Measurements from ENCODE around the gene TSFM.

DNA sequence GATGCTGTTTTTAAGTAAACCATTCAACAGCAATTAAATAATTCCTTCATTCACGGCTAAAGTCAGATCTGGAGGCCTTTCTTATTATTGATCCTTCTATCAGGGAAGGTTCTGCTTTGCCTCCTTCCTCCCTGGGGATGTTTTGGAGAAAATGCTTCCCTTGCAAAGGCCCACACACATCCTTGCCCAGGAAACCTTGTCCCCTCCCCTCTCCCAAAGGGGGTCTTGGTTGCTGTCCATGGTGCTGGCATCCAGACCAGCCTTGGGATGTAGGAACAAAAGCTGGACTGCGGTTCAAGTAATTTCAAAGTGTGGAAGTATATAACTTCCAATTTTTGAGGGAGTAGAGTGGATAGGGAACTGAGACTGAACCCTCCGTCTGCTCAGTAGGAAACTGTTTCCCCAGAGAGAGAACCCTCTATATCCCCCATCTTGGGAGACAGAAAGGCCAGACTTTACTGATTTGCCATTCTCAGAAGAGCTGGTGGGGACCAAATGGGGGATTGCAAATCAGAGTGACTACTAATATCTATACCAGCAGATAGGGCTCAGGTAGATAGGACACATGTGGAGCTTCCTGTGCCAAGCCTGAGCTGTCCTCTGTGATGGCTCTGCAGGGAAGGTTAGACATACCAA, 22.1 kb upstream of the TSFM start:
- TF ChIP-seq, protein P1, sequence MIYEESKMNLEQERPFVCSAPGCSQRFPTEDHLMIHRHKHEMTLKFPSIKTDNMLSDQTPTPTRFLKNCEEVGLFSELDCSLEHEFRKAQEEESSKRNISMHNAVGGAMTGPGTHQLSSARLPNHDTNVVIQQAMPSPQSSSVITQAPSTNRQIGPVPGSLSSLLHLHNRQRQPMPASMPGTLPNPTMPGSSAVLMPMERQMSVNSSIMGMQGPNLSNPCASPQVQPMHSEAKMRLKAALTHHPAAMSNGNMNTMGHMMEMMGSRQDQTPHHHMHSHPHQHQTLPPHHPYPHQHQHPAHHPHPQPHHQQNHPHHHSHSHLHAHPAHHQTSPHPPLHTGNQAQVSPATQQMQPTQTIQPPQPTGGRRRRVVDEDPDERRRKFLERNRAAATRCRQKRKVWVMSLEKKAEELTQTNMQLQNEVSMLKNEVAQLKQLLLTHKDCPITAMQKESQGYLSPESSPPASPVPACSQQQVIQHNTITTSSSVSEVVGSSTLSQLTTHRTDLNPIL (CRISPR knock-in tag; IDR thresholded peaks at IDR 0.05; ENCODE audit: low read depth): no peak
- TF ChIP-seq ZFP3 (CRISPR knock-in tag; IDR thresholded peaks at IDR 0.05) (no peak), GLIS3 (CRISPR knock-in tag; IDR thresholded peaks at IDR 0.05) (no peak), ZNF70 (CRISPR knock-in tag; IDR thresholded peaks at IDR 0.05) (no peak), RARB (CRISPR knock-in tag; IDR thresholded peaks at IDR 0.05) (no peak), PPARA (CRISPR knock-in tag; IDR thresholded peaks at IDR 0.05; ENCODE audit: borderline replicate concordance) (no peak), SNAI2 (CRISPR knock-in tag; IDR thresholded peaks at IDR 0.05) (no peak), OSR1 (CRISPR knock-in tag; IDR thresholded peaks at IDR 0.05) (no peak), CSDC2 (CRISPR knock-in tag; IDR thresholded peaks at IDR 0.05) (no peak), TOX (CRISPR knock-in tag; IDR thresholded peaks at IDR 0.05; ENCODE audit: borderline replicate concordance) (no peak), ZNF565 (CRISPR knock-in tag; conservative IDR thresholded peaks at IDR 0.05; ENCODE audit: low read depth) (no peak), ZNF8 (CRISPR knock-in tag; IDR thresholded peaks at IDR 0.05) (no peak)
- TF ChIP-seq, protein P2, sequence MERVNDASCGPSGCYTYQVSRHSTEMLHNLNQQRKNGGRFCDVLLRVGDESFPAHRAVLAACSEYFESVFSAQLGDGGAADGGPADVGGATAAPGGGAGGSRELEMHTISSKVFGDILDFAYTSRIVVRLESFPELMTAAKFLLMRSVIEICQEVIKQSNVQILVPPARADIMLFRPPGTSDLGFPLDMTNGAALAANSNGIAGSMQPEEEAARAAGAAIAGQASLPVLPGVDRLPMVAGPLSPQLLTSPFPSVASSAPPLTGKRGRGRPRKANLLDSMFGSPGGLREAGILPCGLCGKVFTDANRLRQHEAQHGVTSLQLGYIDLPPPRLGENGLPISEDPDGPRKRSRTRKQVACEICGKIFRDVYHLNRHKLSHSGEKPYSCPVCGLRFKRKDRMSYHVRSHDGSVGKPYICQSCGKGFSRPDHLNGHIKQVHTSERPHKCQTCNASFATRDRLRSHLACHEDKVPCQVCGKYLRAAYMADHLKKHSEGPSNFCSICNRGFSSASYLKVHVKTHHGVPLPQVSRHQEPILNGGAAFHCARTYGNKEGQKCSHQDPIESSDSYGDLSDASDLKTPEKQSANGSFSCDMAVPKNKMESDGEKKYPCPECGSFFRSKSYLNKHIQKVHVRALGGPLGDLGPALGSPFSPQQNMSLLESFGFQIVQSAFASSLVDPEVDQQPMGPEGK (CRISPR knock-in tag; IDR thresholded peaks at IDR 0.05; ENCODE audit: borderline replicate concordance): no peak
- TF ChIP-seq, protein P3, sequence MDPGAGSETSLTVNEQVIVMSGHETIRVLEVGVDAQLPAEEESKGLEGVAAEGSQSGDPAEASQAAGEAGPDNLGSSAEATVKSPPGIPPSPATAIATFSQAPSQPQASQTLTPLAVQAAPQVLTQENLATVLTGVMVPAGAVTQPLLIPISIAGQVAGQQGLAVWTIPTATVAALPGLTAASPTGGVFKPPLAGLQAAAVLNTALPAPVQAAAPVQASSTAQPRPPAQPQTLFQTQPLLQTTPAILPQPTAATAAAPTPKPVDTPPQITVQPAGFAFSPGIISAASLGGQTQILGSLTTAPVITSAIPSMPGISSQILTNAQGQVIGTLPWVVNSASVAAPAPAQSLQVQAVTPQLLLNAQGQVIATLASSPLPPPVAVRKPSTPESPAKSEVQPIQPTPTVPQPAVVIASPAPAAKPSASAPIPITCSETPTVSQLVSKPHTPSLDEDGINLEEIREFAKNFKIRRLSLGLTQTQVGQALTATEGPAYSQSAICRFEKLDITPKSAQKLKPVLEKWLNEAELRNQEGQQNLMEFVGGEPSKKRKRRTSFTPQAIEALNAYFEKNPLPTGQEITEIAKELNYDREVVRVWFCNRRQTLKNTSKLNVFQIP (CRISPR knock-in tag; IDR thresholded peaks at IDR 0.05; ENCODE audit: borderline replicate concordance, low read depth): no peak

Measured in SK-N-SH treated with all-trans-retinoic acid at 6 μM for 48 hours (cell line).